Liver (tissue), 9 donors: Measurements from ENCODE around the gene NPAS4. TPM values are rescaled to one million over a fixed set of nuclear protein-coding genes. Genes with fewer than 3 reads are reported as not detected.

Source experiments
- DNase-seq: peaks from one replicate; pipeline ENCODE4 v3.0.0-alpha.2; 2017; ENCODE audit warnings: low spot score
- H3K27ac ChIP-seq, 2 donors: one replicate each; pipeline ENCODE4 v1.7.0; 2013; ENCODE audit warnings: inconsistent platforms in 2 of 2, low read length in 2 of 2, control low read depth in 1 of 2, low read depth in 1 of 2, mild to moderate bottlenecking in 1 of 2
- H3K27me3 ChIP-seq, 4 donors: one replicate each; pipeline versions ENCODE4 v1.6.1 to v1.7.0; 2013; ENCODE audit warnings: low read length in 3 of 4, inconsistent platforms in 1 of 4, mild to moderate bottlenecking in 1 of 4, moderate library complexity in 1 of 4; ENCODE audit not compliant: control insufficient read depth in 4 of 4, insufficient read depth in 4 of 4
- H3K36me3 ChIP-seq, 4 donors: one replicate each; pipeline versions ENCODE4 v1.6.1 to v1.7.0; 2013; ENCODE audit warnings: low read length in 3 of 4, mild to moderate bottlenecking in 3 of 4, low read depth in 1 of 4, moderate library complexity in 1 of 4; ENCODE audit not compliant: control insufficient read depth in 4 of 4, insufficient read depth in 3 of 4
- H3K4me1 ChIP-seq, 4 donors: one replicate each; pipeline versions ENCODE4 v1.6.1 to v1.7.0; 2013; ENCODE audit warnings: low read length in 3 of 4, mild to moderate bottlenecking in 3 of 4, moderate library complexity in 1 of 4; ENCODE audit not compliant: control insufficient read depth in 4 of 4, insufficient read depth in 4 of 4
- H3K4me3 ChIP-seq, 3 donors: one replicate each; pipeline versions ENCODE4 v1.6.1 to v1.7.0; 2013; ENCODE audit warnings: low read length in 3 of 3, control low read depth in 1 of 3, low read depth in 1 of 3, mild to moderate bottlenecking in 1 of 3
- H3K9ac ChIP-seq, 2 donors: one replicate each; pipeline ENCODE4 v1.7.0; 2013; ENCODE audit warnings: low read length in 2 of 2, mild to moderate bottlenecking in 2 of 2, moderate library complexity in 2 of 2, control low read depth in 1 of 2, low read depth in 1 of 2
- H3K9me3 ChIP-seq, 4 donors: one replicate each; pipeline versions ENCODE4 v1.6.1 to v1.7.0; 2013; ENCODE audit warnings: low read length in 3 of 4; ENCODE audit not compliant: control insufficient read depth in 4 of 4
- ATF3 ChIP-seq: IDR thresholded peaks from 2 replicates; pipeline ENCODE4 v1.6.1; 2016; ENCODE audit warnings: antibody characterized with exemption
- CTCF ChIP-seq: fragments of 150-350 bp; IDR thresholded peaks from 2 replicates; pipeline ENCODE4 v1.5.1; 2017; ENCODE audit warnings: improper control_type of control experiment, low read depth, low read length; ENCODE audit not compliant: missing input control
- FOXA1 ChIP-seq: IDR thresholded peaks from 2 replicates; pipeline ENCODE4 v1.6.1; 2016; ENCODE audit warnings: antibody characterized with exemption
- FOXA2 ChIP-seq: IDR thresholded peaks from 2 replicates; pipeline ENCODE4 v1.6.1; 2016; ENCODE audit warnings: antibody characterized with exemption
- GABPA ChIP-seq, 2 donors: IDR thresholded peaks in 1 of 2; conservative IDR thresholded peaks in 1 of 2; 2 replicates each; pipeline ENCODE4 v1.6.1; 2016; ENCODE audit warnings: antibody characterized with exemption in 2 of 2, mild to moderate bottlenecking in 1 of 2, moderate library complexity in 1 of 2
- HNF4A ChIP-seq, 2 donors: conservative IDR thresholded peaks; 2 replicates each; pipeline ENCODE4 v1.6.1; 2016; ENCODE audit warnings: antibody characterized with exemption in 2 of 2, mild to moderate bottlenecking in 2 of 2
- HNF4G ChIP-seq: IDR thresholded peaks from 2 replicates; pipeline ENCODE4 v1.6.1; 2016; ENCODE audit warnings: antibody characterized with exemption
- JUND ChIP-seq, 2 donors: IDR thresholded peaks; 2 replicates each; pipeline ENCODE4 v1.6.1; 2016; ENCODE audit warnings: antibody characterized with exemption in 2 of 2
- MAX ChIP-seq: IDR thresholded peaks from 2 replicates; pipeline ENCODE4 v1.6.1; 2016; ENCODE audit warnings: antibody characterized with exemption
- NR2F2 ChIP-seq: IDR thresholded peaks from 2 replicates; pipeline ENCODE4 v1.6.1; 2016; ENCODE audit warnings: antibody characterized with exemption
- RAD21 ChIP-seq, 2 donors: IDR thresholded peaks; 2 replicates each; pipeline ENCODE4 v1.6.1; 2016; ENCODE audit warnings: antibody characterized with exemption in 2 of 2, mild to moderate bottlenecking in 2 of 2
- REST ChIP-seq: IDR thresholded peaks from 2 replicates; pipeline ENCODE4 v1.6.1; 2016; ENCODE audit warnings: antibody characterized with exemption, mild to moderate bottlenecking
- RXRA ChIP-seq, 2 donors: IDR thresholded peaks; 2 replicates each; pipeline ENCODE4 v1.6.1; 2017 to 2018; ENCODE audit warnings: antibody characterized with exemption in 2 of 2, mild to moderate bottlenecking in 1 of 2
- TAF1 ChIP-seq: conservative IDR thresholded peaks from 2 replicates; pipeline ENCODE4 v1.6.1; 2016; ENCODE audit warnings: antibody characterized with exemption, mild to moderate bottlenecking
- YY1 ChIP-seq: IDR thresholded peaks from 2 replicates; pipeline ENCODE4 v1.6.1; 2016; ENCODE audit warnings: antibody characterized with exemption, mild to moderate bottlenecking
- ZBTB33 ChIP-seq: IDR thresholded peaks from 2 replicates; pipeline ENCODE4 v1.6.1; 2016; ENCODE audit warnings: antibody characterized with exemption
- WGBS: extraction: QIAGEN DNeasy Blood & Tissue Kit; methylation state at CpG from one replicate; pipeline ENCODE4 v1.1.7; 2013; 5-methylcytosine and 5-hydroxymethylcytosine counted together
- polyA plus RNA-seq, 2 donors: library from polyadenylated mRNA; stranded (reverse) in 1 of 2; unstranded in 1 of 2; fragments of 200-250 nt in 1 of 2; fragments of >200 nt in 1 of 2; fragmentation: Nextera tagmentation in 1 of 2; extraction: Ambion mirVana in 1 of 2; gene quantifications; one replicate each; pipeline versions ENCODE4 v1.2.1 to v1.2.3, GENCODE V29; 2013 to 2015
- total RNA-seq, 2 donors: library from RNA; depleted of rRNA; stranded (reverse); fragments of >200 nt; gene quantifications; one replicate each; pipeline ENCODE4 v1.2.3, GENCODE V29; 2014
- donor health status: healthy.
- donor health status: healthy.
- donor health status: healthy.
- donor health status: healthy.
- donor health status: healthy.

NPAS4 gene
- total and polyA plus RNA-seq, 4 donors: 0.01 TPM; not detected in 3

GRCh38 chr11:66407651-66408050 is 13.2 kb upstream of the NPAS4 start:
- Histone ChIP-seq H3K9me3 (no peaks in the 10 kb centered on the region), H3K9ac (no peak overlapping the region), H3K4me3 (no peak overlapping the region), H3K36me3 (no peaks in the 10 kb centered on the region), H3K27ac (no peak overlapping the region), H3K4me1 (peaks cover 0 to 3% (median 0%) of the 10 kb centered on the region in 4 donors), H3K27me3 (peaks cover 0 to 4% (median under 1%) of the 10 kb centered on the region in 4 donors)
- 54% methylated on average over 5 of the region's 5 CpGs for WGBS
- no peak for TF ChIP-seq FOXA1
- TF ChIP-seq ZBTB33: no peak
- no peak for TF ChIP-seq JUND (IDR thresholded peaks at IDR 0.05)
- TF ChIP-seq RAD21 (IDR thresholded peaks at IDR 0.05): no peak
- TF ChIP-seq NR2F2: no peak
- no peak for TF ChIP-seq MAX
- TF ChIP-seq REST: no peak
- no peak for TF ChIP-seq HNF4G
- no peak for TF ChIP-seq ATF3
- no peak for TF ChIP-seq GABPA (IDR thresholded peaks at IDR 0.05 in 1 of 2, conservative IDR thresholded peaks at IDR 0.05 in 1 of 2)
- TF ChIP-seq TAF1: no peak
- no peak for TF ChIP-seq CTCF
- TF ChIP-seq FOXA2: no peak
- no peak for TF ChIP-seq HNF4A (conservative IDR thresholded peaks at IDR 0.05)
- no peak for DNase-seq

- H3K36me3 ChIP-seq: no peaks in the 10 kb centered on the region
- DNase-seq: peak; percentile 96
- H3K4me3 ChIP-seq: no peak overlapping the region
- no peak overlapping the region for H3K27ac ChIP-seq
- H3K27me3 ChIP-seq: peaks cover 0 to 4% (median under 1%) of the 10 kb centered on the region in 4 donors
- H3K9me3 ChIP-seq: no peaks in the 10 kb centered on the region
- peaks cover 0 to 3% (median 0%) of the 10 kb centered on the region in 4 donors for H3K4me1 ChIP-seq
- WGBS: 2% methylated on average over 63 of the region's 63 CpGs
- H3K9ac ChIP-seq: no peak overlapping the region
- no peak for TF ChIP-seq RXRA (IDR thresholded peaks at IDR 0.05)
- no peak for TF ChIP-seq HNF4A (conservative IDR thresholded peaks at IDR 0.05)
- no peak for TF ChIP-seq JUND (IDR thresholded peaks at IDR 0.05)
- no peak for TF ChIP-seq FOXA1
- TF ChIP-seq GABPA (IDR thresholded peaks at IDR 0.05 in 1 of 2, conservative IDR thresholded peaks at IDR 0.05 in 1 of 2): no peak
- TF ChIP-seq YY1: no peak
- peak; percentile 100 for TF ChIP-seq CTCF
- peak; percentile 98 to 99 for TF ChIP-seq RAD21 (IDR thresholded peaks at IDR 0.05)
- no peak for TF ChIP-seq ZBTB33
- TF ChIP-seq MAX: no peak
Observed at GRCh38 chr11:66408488-66409214, 12.2 kb upstream of the NPAS4 start.
